ENCODE results near the gene ABHD12B.

ABHD12B gene

DNA sequence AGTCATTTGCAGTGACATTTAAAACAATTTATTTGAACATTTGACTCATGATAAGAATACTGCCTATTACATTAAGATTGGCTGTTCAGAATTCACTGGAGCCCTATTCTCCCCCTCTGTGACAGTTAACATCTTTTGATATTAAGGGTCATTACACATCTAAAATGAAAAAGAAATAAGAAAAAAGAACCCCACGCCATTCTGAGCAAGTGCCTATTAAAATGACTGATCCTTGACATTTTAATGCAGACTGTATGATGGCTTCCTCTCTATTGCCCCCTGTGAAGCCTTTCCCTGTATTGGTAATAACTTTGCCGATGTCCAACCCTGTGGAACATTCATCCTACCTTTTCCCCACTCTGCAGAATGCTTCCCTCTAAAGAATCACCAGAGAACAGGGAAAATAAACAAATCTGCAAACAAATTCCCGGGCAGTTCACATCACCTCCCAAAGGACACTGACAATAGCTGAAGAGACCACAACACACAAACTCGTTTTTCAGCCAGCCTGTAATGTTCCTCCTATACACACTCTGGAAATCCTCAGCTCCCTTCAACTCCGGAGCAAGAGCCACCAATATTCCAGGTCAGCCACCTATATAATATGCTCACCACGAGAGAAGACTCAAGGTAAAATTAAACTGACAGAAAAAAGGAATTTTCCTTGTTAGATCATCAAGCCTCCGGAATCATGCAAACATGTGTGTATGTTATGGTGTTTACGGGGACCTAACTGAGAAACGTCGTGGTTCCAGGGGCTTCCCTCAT lies 42.9 kb upstream of the ABHD12B start:
- H3K4me3 ChIP-seq (replicated peaks; ENCODE audit: low read depth, low read length): peak overlapping the region; percentile 69
- DNase-seq (ENCODE audit: extremely low read depth, low read depth): no peak

DNA sequence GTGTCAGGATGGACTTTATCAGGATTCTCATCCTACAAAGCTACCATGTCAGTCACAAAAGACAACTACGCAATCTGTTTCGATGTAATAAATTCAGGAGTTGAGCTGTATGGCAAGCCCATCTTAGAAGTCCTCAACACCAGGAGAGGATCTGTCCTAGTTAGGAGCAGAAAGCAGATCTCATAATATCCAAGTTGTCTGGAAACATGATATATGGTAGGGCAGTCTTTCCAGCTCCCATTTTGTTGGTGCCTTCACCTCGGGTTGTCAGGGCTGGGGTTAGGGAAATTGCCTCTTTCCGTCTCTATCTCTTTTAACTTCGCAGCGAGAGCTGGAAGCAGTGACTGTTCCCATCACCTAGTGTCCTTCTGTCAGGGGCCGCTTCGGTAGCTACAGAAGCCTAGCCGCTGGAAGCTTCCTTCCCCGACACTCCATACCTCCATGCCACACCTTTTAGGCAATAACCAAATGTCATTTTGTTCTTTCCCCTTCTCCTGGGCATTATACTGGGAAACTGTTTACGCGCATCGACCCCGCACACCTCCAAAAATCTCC lies 42.3 kb upstream of the ABHD12B start:
- TF ChIP-seq, protein P1, sequence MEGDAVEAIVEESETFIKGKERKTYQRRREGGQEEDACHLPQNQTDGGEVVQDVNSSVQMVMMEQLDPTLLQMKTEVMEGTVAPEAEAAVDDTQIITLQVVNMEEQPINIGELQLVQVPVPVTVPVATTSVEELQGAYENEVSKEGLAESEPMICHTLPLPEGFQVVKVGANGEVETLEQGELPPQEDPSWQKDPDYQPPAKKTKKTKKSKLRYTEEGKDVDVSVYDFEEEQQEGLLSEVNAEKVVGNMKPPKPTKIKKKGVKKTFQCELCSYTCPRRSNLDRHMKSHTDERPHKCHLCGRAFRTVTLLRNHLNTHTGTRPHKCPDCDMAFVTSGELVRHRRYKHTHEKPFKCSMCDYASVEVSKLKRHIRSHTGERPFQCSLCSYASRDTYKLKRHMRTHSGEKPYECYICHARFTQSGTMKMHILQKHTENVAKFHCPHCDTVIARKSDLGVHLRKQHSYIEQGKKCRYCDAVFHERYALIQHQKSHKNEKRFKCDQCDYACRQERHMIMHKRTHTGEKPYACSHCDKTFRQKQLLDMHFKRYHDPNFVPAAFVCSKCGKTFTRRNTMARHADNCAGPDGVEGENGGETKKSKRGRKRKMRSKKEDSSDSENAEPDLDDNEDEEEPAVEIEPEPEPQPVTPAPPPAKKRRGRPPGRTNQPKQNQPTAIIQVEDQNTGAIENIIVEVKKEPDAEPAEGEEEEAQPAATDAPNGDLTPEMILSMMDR (IDR thresholded peaks at IDR 0.05; ENCODE audit: low read depth, low read length, missing control alignments): no peak

More for the DNA sequence above, 42.9 kb upstream of the ABHD12B start:
- TF ChIP-seq, protein P1 (IDR thresholded peaks at IDR 0.05; ENCODE audit: low read depth, low read length, missing control alignments): no peak

DNA sequence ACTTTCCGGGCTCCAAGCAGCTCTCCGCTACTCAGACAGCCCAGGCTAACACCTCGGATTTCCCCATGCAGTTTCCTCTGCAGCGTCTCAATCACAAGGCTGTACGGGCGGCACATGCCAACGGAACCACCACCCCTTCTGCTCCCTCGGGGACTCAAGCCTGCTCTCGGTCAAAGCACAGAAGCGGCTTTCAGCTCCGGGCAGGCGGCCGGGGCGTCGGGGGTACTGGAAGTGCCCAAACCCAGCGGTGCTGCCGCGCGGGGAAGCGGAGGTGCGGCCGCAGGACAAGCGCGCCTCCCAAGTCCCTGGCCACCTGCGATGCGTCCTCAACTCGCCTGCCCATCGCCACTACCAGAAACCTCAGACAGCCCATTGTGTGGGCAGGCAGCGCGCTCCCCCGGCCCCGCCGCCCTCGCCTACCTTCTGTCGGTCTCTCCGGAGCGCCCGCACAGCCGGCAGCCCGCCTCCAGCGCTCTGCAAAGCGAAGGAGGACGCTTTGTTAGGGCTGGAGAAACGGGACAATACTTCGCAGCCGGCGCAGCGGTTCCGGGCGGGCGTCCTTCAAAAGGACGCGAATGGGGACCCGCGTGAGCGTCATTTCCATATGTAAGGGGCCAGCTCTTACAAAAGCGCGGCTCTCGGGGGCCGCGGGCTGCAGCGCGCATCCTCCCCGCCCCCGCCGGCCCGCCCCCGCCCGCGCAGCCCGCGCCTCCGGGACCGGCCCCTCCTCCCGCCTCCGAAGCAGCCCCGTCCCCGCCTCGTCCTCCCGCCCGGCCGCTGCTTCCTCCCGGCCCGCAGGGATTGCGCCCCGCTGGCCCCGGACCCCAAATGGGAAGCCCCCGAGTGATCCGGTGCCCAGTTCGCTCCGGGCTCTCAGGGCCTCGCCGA lies 41.6 kb upstream of the ABHD12B start:
- TF ChIP-seq, protein P1 (IDR thresholded peaks at IDR 0.05; ENCODE audit: low read depth, low read length, missing control alignments): no peak
- DNase-seq (ENCODE audit: extremely low read depth, low read depth): no peak

More for the DNA sequence above, 42.3 kb upstream of the ABHD12B start:
- peak overlapping the region; percentile 69 for H3K4me3 ChIP-seq (replicated peaks; ENCODE audit: low read depth, low read length)
- no peak for DNase-seq (ENCODE audit: extremely low read depth, low read depth)

DNA sequence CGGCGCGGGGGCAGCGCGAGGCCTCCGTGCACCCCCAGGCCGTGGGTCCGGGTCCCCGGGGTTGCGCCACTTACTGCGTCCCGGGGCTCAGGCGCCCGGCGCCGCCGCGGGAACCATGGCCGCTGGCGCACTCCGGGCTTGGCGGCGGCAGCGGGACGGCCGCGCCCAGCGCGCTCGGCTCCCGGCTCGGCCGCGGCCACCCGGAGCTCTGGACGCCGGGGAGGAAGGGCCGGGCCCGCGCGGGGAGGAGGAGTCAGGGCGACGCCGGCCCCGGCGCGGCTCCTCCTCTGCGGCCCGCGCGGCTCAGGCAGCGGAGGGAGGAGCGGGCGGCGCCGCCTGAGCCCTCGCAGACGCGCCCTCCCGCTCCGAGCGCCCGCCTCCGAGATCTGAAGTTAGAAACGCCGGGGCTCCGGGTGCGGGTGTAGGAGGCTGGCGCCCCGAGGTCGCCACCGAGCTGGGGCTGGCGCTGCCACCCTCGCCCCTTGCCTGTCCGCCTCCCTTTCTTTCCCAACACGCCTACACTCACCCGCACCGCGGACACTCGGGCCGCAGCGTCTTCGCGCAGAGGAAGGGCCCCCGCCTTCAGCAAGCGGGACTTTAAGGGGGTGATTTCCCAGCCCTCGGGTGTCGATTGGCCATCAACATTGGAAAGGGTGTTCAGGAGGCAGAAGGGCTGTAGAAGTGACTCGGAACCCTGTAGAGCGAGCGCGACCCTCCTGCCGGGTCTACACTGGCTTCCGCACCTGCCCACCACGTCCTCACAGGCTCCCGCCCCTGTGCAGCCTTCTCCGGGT lies 40.7 kb upstream of the ABHD12B start, which contains the start of gene NIN:
TSS of gene NIN (minus strand) at position 231 of the 794 bp plus-strand sequence. CDS start 9,106 bp downstream, outside the sequence.
- no peak for DNase-seq (ENCODE audit: extremely low read depth, low read depth)

More for the DNA sequence above, 41.6 kb upstream of the ABHD12B start:
- peak overlapping the region; percentile 69 for H3K4me3 ChIP-seq (replicated peaks; ENCODE audit: low read depth, low read length)

DNA sequence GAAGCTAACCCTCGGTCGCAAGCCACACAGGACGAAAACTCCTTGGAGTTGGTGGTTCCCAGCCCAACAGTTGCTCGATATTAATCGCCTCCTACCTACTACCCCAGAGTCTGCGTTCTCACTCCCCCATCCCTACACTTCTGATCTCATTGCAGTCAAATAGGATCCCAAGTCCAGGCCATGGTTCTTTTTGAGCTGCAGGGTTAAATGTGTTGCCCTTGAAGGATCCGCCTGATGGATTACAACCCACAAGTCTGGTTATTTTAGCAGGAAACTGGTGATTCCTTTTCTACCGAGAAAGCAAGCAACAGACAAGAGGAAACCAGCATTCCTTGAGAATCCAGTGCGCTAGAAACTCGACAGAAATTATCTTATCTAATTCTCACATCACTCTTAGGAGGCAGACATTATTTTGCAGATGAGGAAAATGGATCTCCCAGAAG lies 40.1 kb upstream of the ABHD12B start:
- H3K4me3 ChIP-seq (replicated peaks; ENCODE audit: low read depth, low read length): peak overlapping the region; percentile 69
- TF ChIP-seq, protein P1 (IDR thresholded peaks at IDR 0.05; ENCODE audit: low read depth, low read length, missing control alignments): no peak
- DNase-seq (ENCODE audit: extremely low read depth, low read depth): no peak

More for the DNA sequence above, 40.7 kb upstream of the ABHD12B start, which contains the start of gene NIN:
- TF ChIP-seq, protein P1 (IDR thresholded peaks at IDR 0.05; ENCODE audit: low read depth, low read length, missing control alignments): no peak
- H3K4me3 ChIP-seq (replicated peaks; ENCODE audit: low read depth, low read length): peak within 1 kb of the TSS; percentile 69

All from HFF-Myc (cell line).